T-helper 22 cell (primary cell): ENCODE data around the gene ARHGAP11B.
A peak's percentile ranks its signal among the peaks of the same experiment; 100 is the strongest.
"Not testable (repeated sequence)": the region's sequence is repeated elsewhere in the genome, so short reads cannot be mapped to it uniquely, and the experiment has no call there.

Source experiments
- DNase-seq: peaks from one replicate; pipeline ENCODE4 v3.0.0-alpha.2; 2020; ENCODE audit warnings: low read depth

Gene ARHGAP11B

GRCh38 chr15:30625436-30626193 is at the start of gene ARHGAP11B:
Gene ARHGAP11B, plus strand, starts transcription at chr15:30626128.
- peak; percentile 92 for DNase-seq

GRCh38 chr15:30579394-30579970 is 46.4 kb upstream of the ARHGAP11B start:
- not testable (repeated sequence) for DNase-seq

GRCh38 chr15:30580716-30581115 is 45.2 kb upstream of the ARHGAP11B start:
- not testable (repeated sequence) for DNase-seq

- not testable (repeated sequence) for DNase-seq
These were observed 27.0 kb upstream of the ARHGAP11B start for GRCh38 chr15:30598953-30599352.

DNA sequence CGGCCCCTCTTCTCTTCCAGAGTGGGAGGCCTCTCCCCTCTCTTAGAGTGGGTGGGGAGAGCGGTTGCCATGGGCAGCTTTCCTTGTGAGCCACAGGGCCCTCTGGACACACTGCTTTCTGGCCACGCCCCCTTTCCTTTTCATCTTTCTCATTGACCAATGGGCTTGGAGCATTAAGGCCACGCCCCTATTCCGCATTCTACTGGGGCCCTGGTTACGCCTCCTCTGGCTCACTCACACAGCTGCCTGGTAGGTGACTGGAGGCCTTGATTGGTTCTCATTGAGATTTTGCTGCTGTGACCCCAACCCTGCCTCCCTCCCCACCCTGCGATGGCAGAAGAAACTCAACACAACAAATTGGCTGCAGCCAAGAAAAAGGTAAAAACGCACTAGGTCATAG is 22.1 kb upstream of the ARHGAP11B start, which contains the start of gene GOLGA8H:
Gene GOLGA8H, plus strand, starts transcription at position 233 of the 400 bp plus-strand sequence. Its CDS starts 98 bp downstream, at position 331.
- DNase-seq = not testable (repeated sequence)

DNA sequence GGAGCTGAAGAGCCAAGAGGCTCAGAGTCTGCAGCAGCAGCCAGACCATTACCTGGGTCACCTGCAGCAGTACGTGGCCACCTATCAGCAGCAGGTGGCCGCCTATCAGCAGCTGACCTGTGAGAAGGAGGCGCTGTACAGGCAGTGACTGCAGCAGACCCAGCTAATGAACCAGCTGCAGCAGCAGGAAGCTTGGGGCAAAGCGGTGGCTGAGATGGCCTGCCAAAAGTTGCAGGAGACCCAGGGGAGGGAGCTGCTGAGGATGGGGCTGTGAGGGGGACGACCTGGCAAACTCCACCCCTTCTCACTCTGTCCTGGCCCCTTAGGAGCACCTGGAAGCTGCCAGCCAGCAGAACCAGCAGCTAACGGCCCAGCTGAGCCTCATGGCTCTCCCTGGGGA is 13.7 kb upstream of the ARHGAP11B start:
- DNase-seq = not testable (repeated sequence)

- DNase-seq = not testable (repeated sequence)
These were observed 4.6 kb upstream of the ARHGAP11B start for GRCh38 chr15:30621342-30621741.

DNA sequence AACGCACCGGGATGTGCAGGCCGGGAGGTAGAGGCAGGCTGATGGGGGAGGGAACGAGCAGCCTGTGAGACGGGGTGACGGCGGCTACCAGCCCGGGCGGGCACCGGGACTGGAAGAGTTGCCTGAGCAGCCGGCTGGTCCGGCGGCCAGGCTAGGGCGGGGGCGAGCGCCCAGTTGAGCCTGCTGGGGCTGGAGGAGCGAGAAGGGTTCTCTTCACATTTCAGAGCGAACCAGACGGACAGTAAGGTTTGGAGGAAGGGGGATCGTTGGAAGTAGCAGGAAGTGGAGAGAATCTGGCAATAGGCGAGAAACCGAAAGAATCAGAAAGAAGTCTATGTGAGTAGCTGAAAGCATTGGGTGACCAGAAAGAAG is 252 bp downstream of the ARHGAP11B start:
- DNase-seq = not testable (repeated sequence)

DNA sequence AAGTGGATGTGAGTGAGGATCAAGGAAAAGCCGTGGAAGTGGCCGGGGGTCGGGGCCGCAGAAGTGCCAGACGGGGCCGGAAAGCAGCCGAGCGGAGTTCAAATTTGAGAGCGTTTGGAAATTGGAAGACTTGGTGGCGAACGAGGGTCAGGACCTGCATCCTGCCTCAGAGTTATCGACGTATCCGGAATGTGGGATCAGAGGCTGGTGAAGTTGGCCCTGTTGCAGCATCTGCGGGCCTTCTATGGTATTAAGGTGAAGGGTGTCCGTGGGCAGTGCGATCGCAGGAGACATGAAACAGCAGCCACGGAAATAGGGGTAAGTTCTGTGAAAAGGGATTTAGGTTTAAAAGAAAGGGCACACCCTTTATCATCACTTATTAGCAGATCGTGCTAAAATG is 704 bp downstream of the ARHGAP11B start:
- DNase-seq = not testable (repeated sequence)

- no peak for DNase-seq
These were observed 24.3 kb downstream of the ARHGAP11B start for GRCh38 chr15:30650012-30650929.

- DNase-seq = not testable (repeated sequence)
These were observed 35.2 kb downstream of the ARHGAP11B start for GRCh38 chr15:30661154-30661553.

- DNase-seq = not testable (repeated sequence)
These were observed 43.7 kb downstream of the ARHGAP11B start for GRCh38 chr15:30669621-30670020.

DNA sequence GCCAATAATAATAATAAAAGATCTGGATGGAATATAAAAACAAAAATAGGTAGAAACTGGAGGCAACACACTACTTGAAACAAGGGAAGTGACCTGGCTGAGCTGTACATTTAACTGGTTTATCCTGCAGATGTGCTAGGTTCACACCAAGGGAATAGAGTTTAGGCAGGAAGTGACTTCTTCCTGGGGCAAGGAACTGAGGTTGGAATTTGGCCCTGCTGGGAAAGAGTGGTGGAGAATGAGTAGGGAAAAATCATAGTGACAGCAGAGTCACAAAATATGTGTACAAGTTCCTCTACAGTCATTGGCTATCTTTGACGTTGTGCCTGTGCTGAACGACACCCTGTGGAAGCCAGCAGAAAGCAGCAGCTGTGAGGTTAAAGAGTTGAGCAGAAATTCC is 44.1 kb downstream of the ARHGAP11B start:
- DNase-seq = no peak

- DNase-seq = no peak
These were observed 45.4 kb downstream of the ARHGAP11B start for GRCh38 chr15:30671309-30671708.

DNA sequence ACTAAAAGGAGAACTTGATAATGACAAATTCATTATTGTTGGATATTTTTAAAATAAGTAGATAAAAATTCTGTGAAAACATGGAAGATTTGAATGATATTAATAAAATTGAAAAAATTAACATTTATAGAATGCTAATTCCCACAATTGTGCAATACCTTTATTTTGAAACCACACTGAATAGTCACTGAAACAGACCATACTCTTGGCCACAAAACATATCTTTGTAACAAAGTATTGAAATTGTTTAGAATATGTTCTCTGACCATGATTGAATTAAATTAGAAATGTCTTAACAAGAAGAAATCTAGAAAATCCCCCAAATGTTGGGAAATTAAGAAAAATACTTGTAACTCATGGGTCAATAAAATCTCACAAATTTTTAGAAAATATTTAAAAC is 49.2 kb downstream of the ARHGAP11B start:
- DNase-seq = no peak

- DNase-seq = not testable (repeated sequence)
These were observed 50.0 kb downstream of the ARHGAP11B start for GRCh38 chr15:30675891-30676290.

DNA sequence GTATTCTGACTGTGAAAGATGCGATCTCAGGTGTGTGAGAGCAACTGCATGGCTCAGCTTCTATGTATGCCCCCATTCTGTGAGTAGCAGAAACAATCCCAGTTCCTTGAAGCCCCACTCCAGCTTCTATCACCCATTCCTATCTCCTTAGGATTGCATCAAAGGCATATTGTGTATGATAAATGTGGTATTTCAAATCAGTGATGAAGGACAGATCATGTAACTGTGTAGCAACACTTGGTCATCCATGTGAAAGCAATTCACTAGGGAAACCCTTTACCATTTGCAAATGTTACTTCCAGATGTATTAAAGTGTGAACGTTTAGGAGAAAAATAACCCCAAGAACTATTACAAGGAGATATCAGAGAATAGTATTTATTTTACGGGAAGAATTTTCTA is 55.1 kb downstream of the ARHGAP11B start:
- not testable (repeated sequence) for DNase-seq

- DNase-seq = not testable (repeated sequence)
These were observed 59.9 kb downstream of the ARHGAP11B start for GRCh38 chr15:30685709-30686285.

DNA sequence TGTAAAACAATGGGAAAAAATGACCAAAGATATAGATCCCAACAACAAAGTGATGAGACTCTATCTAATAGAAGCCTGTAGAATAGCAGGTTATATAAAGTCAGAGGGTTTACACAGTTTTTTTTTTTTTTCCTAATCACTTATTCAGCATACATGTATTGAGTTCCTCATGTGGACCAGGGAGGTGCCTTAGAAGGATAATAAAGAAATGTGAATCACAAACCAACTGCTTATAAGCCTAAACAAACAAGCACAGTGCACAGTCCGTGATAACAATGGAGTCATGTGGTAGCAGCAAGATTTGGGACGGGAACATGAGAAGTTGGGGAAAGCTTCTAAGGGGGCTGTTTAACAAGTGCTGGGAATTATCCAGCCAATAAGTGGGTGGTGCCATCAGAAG is 60.7 kb downstream of the ARHGAP11B start:
- not testable (repeated sequence) for DNase-seq
